ENCODE results near the gene PHC2. TPM values are rescaled to one million over a fixed set of nuclear protein-coding genes. Genes with fewer than 3 reads are reported as not detected.

Gene PHC2
- total and polyA plus RNA-seq, 9 of the 15 experiments (the other 6 are each of a cell fraction or from before 2014, with no cell fraction given) = 3.1 to 67.6 (median 34.6) TPM

DNA sequence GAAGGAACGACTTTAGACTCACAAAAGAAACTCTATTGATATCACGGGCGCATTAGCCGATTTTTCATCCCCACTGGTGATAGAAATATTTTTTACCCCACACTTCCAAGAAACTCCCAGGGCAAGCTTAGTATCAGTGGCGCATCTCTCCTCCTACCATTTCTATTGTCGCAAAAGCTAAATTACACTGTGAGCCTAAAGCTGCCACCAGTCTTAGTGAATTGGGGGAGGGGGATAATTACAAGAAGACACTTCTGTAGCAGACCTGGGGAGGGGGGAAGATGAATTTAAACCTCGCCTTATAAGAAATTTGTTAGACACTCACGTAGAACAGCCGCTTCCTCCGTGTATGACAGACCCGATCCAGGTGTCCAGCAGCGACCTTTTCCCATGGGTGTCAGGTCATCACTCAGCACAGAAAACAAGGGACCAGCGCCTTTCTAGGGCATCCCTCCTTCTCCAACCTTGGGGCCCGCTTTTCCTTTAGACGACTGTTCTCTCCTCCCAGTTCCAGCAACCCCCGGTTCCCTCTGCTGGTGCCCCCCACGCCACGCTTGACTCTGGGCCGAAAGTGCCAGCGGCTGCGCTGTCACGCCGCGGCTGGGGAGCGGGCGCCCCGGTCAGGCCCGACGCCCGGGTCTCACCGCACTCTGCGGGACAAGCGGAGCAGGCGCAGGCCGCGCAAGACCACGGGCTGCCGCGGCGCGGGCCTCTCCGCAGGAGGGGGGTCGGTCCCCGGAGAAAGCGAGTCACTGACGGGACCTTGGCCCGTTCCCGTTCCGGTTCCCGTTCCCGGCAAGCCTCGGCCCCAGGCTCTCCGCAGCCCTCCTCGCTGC, 821 bp downstream of the PHC2 start (continued):
- no peak for TF ChIP-seq ZBTB40 (IDR thresholded peaks at IDR 0.05)
- no peak for TF ChIP-seq ZBTB40 (CRISPR knock-in tag; IDR thresholded peaks at IDR 0.05)
- no peak for TF ChIP-seq ETV1 (tag; conservative IDR thresholded peaks at IDR 0.05; ENCODE audit: low read depth)
- TF ChIP-seq, protein P1, sequence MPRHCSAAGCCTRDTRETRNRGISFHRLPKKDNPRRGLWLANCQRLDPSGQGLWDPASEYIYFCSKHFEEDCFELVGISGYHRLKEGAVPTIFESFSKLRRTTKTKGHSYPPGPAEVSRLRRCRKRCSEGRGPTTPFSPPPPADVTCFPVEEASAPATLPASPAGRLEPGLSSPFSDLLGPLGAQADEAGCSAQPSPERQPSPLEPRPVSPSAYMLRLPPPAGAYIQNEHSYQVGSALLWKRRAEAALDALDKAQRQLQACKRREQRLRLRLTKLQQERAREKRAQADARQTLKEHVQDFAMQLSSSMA (CRISPR knock-in tag; IDR thresholded peaks at IDR 0.05) = no peak
- TF ChIP-seq, protein P2, sequence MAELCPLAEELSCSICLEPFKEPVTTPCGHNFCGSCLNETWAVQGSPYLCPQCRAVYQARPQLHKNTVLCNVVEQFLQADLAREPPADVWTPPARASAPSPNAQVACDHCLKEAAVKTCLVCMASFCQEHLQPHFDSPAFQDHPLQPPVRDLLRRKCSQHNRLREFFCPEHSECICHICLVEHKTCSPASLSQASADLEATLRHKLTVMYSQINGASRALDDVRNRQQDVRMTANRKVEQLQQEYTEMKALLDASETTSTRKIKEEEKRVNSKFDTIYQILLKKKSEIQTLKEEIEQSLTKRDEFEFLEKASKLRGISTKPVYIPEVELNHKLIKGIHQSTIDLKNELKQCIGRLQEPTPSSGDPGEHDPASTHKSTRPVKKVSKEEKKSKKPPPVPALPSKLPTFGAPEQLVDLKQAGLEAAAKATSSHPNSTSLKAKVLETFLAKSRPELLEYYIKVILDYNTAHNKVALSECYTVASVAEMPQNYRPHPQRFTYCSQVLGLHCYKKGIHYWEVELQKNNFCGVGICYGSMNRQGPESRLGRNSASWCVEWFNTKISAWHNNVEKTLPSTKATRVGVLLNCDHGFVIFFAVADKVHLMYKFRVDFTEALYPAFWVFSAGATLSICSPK (IDR thresholded peaks at IDR 0.05; ENCODE audit: borderline replicate concordance) = no peak
- no peak for TF ChIP-seq PATZ1 (CRISPR knock-in tag; IDR thresholded peaks at IDR 0.05; ENCODE audit: borderline replicate concordance)

All from K562 (cell line).